Measurements from ENCODE around the gene ZNF654.
"Not testable (repeated sequence)": the region's sequence is repeated elsewhere in the genome, so short reads cannot be mapped to it uniquely, and the experiment has no call there.

Gene ZNF654

GRCh38 chr3:88147261-88147660 lies 88.2 kb downstream of the ZNF654 start:
- DNase-seq = no peak

- DNase-seq = no peak
Measured at GRCh38 chr3:88148651-88149050, 89.6 kb downstream of the ZNF654 start.

- DNase-seq = peak; percentile 41
Measured at GRCh38 chr3:88149101-88149508, 90.0 kb downstream of the ZNF654 start.

GRCh38 chr3:88149509-88150362 lies 90.7 kb downstream of the ZNF654 start, which contains the start of gene C3orf38:
Gene C3orf38 (plus strand): TSS chr3:88149959. CDS start chr3:88150053, 94 bp downstream.
- peak; percentile 89 for DNase-seq

- no peak for DNase-seq
Measured at GRCh38 chr3:88150371-88150770, 91.3 kb downstream of the ZNF654 start.

- no peak for DNase-seq
Measured at GRCh38 chr3:88150806-88151205, 91.8 kb downstream of the ZNF654 start.

- DNase-seq = no peak
Measured at GRCh38 chr3:88151358-88151757, 92.3 kb downstream of the ZNF654 start.

GRCh38 chr3:88152841-88153240 lies 93.8 kb downstream of the ZNF654 start:
- no peak for DNase-seq

- no peak for DNase-seq
Measured at GRCh38 chr3:88166419-88166971, 107.4 kb downstream of the ZNF654 start.

GRCh38 chr3:88167173-88167572 lies 108.1 kb downstream of the ZNF654 start:
- DNase-seq = no peak

GRCh38 chr3:88167704-88168103 lies 108.6 kb downstream of the ZNF654 start:
- DNase-seq = no peak

GRCh38 chr3:88168171-88168570 lies 109.1 kb downstream of the ZNF654 start:
- no peak for DNase-seq

- no peak for DNase-seq
Measured at GRCh38 chr3:88180398-88180999, 121.4 kb downstream of the ZNF654 start.

GRCh38 chr3:88182165-88182918 lies 123.3 kb downstream of the ZNF654 start:
- DNase-seq = not testable (repeated sequence)

GRCh38 chr3:88188436-88188835 lies 129.4 kb downstream of the ZNF654 start:
- DNase-seq = no peak

GRCh38 chr3:88189361-88189810 lies 130.3 kb downstream of the ZNF654 start:
- DNase-seq = no peak

GRCh38 chr3:88191872-88192409 lies 132.9 kb downstream of the ZNF654 start:
- DNase-seq = no peak

- DNase-seq = no peak
Measured at GRCh38 chr3:88192631-88193030, 133.6 kb downstream of the ZNF654 start.
